ENCODE results near the gene MAPK6. TPM values are rescaled to one million over a fixed set of nuclear protein-coding genes. Genes with fewer than 3 reads are reported as not detected.

The MAPK6 gene
- total and polyA plus RNA-seq, 12 donors, result 2.9 to 48.0 (median 17.1) TPM

DNA sequence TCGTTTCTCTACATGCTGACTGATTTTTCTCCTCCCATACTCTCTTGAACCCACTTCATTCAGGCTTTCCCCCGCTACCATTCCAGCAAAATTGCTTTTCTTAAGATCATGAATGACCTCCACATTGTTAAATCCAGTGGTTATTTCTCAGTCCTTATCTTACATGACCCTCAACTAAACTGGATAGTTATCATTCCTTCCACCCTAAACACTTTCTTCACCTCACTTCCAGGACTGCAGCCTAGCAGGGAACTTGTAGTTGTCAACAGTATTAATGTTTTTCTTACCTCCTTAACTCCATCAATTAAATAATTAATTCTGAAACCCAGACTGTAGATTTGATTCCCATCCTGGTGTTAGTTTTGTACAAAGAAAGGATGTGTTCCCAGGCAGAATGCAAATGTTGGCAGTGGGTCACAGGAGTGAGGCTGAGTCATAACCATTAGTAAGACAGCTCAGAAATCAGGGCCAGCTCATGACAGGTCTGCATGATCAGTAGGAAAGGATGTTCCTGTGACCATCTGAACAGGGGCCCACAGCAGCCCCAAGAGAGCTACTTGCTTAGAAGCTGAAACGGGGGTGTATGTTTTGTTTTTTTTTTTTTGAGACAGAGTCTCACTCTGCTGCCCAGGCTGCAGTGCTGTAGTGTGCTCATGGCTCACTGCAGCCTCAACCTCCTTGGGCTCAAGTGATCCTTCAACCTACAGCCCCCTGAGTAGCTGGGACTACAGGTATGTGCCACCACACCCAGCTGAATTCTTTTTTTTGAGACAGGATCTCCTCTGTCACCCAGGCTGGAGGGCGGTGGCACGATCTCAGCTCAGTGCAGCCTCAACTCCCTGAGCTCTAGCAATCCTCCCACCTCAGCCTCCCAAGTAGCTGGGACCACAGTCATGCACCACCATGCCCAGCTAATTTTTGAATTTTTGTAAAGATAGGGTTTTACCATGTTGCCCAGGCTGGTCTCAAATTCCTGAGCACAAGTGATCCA is 84.5 kb downstream of the MAPK6 start:
- Histone ChIP-seq H3K36me3 (replicated peaks in 1 of 2) (no peaks in the 10 kb centered on the region), H3K27me3 (no peaks in the 10 kb centered on the region), H3K9me3 (replicated peaks in 1 of 3) (no peaks in the 10 kb centered on the region), H3K27ac (peak overlapping the region in 4 of 5 donors; percentile 22 to 50 (median 42)), H3K4me3 (no peak overlapping the region), H3K4me1 (replicated peaks in 1 of 2) (peaks cover 7 to 23% of the 10 kb centered on the region in 2 donors)
- 45 to 61% (median 58%) methylated on average over 3 to 5 of the region's 5 CpGs for WGBS, 4 donors
- intact Hi-C loops (cut with DNase I), result no loop called here
- DNase-seq, result peak; percentile 81 to 94 (median 91)
- TF ChIP-seq, protein P1, sequence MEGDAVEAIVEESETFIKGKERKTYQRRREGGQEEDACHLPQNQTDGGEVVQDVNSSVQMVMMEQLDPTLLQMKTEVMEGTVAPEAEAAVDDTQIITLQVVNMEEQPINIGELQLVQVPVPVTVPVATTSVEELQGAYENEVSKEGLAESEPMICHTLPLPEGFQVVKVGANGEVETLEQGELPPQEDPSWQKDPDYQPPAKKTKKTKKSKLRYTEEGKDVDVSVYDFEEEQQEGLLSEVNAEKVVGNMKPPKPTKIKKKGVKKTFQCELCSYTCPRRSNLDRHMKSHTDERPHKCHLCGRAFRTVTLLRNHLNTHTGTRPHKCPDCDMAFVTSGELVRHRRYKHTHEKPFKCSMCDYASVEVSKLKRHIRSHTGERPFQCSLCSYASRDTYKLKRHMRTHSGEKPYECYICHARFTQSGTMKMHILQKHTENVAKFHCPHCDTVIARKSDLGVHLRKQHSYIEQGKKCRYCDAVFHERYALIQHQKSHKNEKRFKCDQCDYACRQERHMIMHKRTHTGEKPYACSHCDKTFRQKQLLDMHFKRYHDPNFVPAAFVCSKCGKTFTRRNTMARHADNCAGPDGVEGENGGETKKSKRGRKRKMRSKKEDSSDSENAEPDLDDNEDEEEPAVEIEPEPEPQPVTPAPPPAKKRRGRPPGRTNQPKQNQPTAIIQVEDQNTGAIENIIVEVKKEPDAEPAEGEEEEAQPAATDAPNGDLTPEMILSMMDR (IDR thresholded peaks at IDR 0.05), result no peak
- no peak for TF ChIP-seq POLR2A (IDR thresholded peaks at IDR 0.05)

DNA sequence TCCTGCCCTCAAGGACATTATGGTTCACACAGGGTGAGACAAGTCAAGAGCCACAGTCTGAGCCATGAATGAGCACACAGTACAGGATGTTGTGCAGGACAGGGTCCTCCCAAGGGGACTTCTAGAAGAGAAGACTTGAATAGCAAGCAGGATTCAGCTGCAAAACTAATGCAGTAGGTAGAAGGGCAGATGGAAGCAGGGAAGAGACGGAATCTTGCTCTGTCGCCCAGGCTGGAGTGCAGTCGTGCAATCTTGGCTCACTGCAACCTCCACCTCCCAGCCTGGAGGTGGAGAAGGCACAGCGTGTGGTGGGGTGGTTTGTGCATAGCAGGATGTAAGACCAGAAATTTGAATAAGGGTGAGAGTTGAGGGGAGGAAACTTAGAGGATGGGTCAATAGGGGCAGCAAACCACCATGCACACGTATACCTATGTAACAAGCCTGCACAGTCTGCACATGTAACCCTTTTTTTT is 85.5 kb downstream of the MAPK6 start:
- H3K27me3 ChIP-seq, result no peaks in the 10 kb centered on the region
- no peaks in the 10 kb centered on the region for H3K36me3 ChIP-seq (replicated peaks in 1 of 2)
- peaks cover 7 to 23% of the 10 kb centered on the region in 2 donors for H3K4me1 ChIP-seq (replicated peaks in 1 of 2)
- no peak for TF ChIP-seq POLR2A (IDR thresholded peaks at IDR 0.05)
- no peaks in the 10 kb centered on the region for H3K9me3 ChIP-seq (replicated peaks in 1 of 3)
- H3K27ac ChIP-seq, result no peak overlapping the region
- 92 to 93% (median 92%) methylated on average over 5 of the region's 5 CpGs for WGBS, 4 donors
- no peak for DNase-seq
- intact Hi-C loops (cut with DNase I), result no loop called here
- H3K4me3 ChIP-seq, result no peak overlapping the region

DNA sequence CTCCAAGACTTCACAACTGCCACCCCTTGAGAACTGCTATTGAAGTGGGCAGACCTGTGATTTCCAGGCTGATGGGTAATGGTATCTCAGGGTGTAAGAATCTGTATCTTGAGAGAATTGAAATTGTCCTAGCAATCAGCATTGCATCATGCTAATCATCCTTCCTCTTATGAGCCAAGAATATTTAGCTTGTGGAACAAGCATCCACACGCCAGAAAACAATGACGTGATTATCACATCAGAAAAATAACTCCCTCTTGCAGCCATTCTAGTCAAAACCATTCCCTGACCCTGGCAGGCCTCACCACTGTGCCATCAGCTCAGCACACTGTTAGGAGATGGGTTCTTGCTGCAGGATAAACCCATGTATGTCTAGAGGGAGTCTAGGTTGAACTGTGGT is 86.8 kb downstream of the MAPK6 start:
- intact Hi-C loops (cut with DNase I), result no loop called here
- Histone ChIP-seq H3K9me3 (replicated peaks in 1 of 3) (no peaks in the 10 kb centered on the region), H3K36me3 (replicated peaks in 1 of 2) (no peaks in the 10 kb centered on the region), H3K27me3 (no peaks in the 10 kb centered on the region), H3K4me1 (replicated peaks in 1 of 2) (peaks cover 7 to 21% of the 10 kb centered on the region in 2 donors), H3K4me3 (no peak overlapping the region), H3K27ac (no peak overlapping the region)
- TF ChIP-seq POLR2A (IDR thresholded peaks at IDR 0.05), result no peak
- TF ChIP-seq, protein P1 (IDR thresholded peaks at IDR 0.05), result no peak
- 87 to 97% (median 90%) methylated on average over 2 of the region's 2 CpGs for WGBS, 4 donors
- DNase-seq, result no peak

DNA sequence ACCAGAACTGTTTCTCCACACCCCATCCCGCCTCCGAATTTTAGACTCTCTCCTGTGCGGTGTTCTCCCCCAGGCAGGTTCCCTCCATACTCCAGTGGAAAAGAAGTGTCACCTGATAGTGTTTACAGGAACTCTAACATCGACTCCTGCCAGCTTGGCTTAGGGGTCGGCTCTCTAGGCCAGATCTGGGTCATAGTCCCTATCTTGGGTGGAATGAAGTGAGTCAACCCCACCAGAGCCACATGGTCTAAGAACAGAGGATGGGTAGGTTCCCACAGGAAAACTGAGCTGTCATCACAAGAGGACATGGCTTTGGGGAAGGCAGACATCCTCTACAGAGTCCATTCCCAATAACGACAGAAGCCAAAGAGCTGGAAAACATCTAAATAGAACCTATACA is 87.6 kb downstream of the MAPK6 start:
- H3K27ac ChIP-seq, result no peak overlapping the region
- WGBS, 4 donors, result 74 to 81% (median 75%) methylated on average over 6 of the region's 6 CpGs
- peaks cover 7 to 17% of the 10 kb centered on the region in 2 donors for H3K4me1 ChIP-seq (replicated peaks in 1 of 2)
- intact Hi-C loops (cut with DNase I), result no loop called here
- no peak overlapping the region for H3K4me3 ChIP-seq
- DNase-seq, result no peak
- no peak for TF ChIP-seq POLR2A (IDR thresholded peaks at IDR 0.05)
- TF ChIP-seq, protein P1 (IDR thresholded peaks at IDR 0.05), result no peak
- no peaks in the 10 kb centered on the region for H3K9me3 ChIP-seq (replicated peaks in 1 of 3)
- no peaks in the 10 kb centered on the region for H3K27me3 ChIP-seq
- H3K36me3 ChIP-seq (replicated peaks in 1 of 2), result no peaks in the 10 kb centered on the region

All from adrenal gland (tissue), 12 donors.